H9 (cell line): ENCODE measurements around the gene PTPDC1. TPM values are rescaled to one million over a fixed set of nuclear protein-coding genes. Genes with fewer than 3 reads are reported as not detected.

Experiments
- DNase-seq: peaks from one replicate; pipeline ENCODE4 v3.0.0-alpha.2; 2017
- H2AFZ ChIP-seq: one replicate; pipeline ENCODE4 v1.6.1; 2013; ENCODE audit warnings: mild to moderate bottlenecking, low read length, control low read depth, moderate library complexity
- H2AK5ac ChIP-seq: 2 replicates; pipeline ENCODE4 v1.6.1; 2013; ENCODE audit warnings: low read length, control low read depth, mixed read lengths; ENCODE audit not compliant: insufficient read length
- H2BK120ac ChIP-seq: one replicate; pipeline ENCODE4 v1.6.1; 2013; ENCODE audit warnings: low read depth, mild to moderate bottlenecking, low read length, control low read depth, inconsistent platforms; ENCODE audit not compliant: poor library complexity, severe bottlenecking
- H2BK12ac ChIP-seq: 2 replicates; pipeline ENCODE4 v1.6.1; 2013; ENCODE audit warnings: low read length, control low read depth, mixed read lengths, low read depth; ENCODE audit not compliant: insufficient read length
- H2BK15ac ChIP-seq: 2 replicates; pipeline ENCODE4 v1.6.1; 2013; ENCODE audit warnings: low read depth, low read length, control low read depth
- H2BK20ac ChIP-seq: one replicate; pipeline ENCODE4 v1.6.1; 2013; ENCODE audit warnings: low read depth, mild to moderate bottlenecking, low read length, control low read depth, inconsistent platforms; ENCODE audit not compliant: poor library complexity, severe bottlenecking
- H2BK5ac ChIP-seq: 2 replicates; pipeline ENCODE4 v1.6.1; 2013; ENCODE audit warnings: low read length, control low read depth, mixed read lengths; ENCODE audit not compliant: insufficient read length
- H3K14ac ChIP-seq: 2 replicates; pipeline ENCODE4 v1.6.1; 2013; ENCODE audit warnings: low read length, control low read depth; ENCODE audit not compliant: insufficient read depth
- H3K18ac ChIP-seq: 2 replicates; pipeline ENCODE4 v1.6.1; 2013; ENCODE audit warnings: low read depth, mild to moderate bottlenecking, mixed read lengths, low read length, control low read depth; ENCODE audit not compliant: insufficient read length
- H3K23ac ChIP-seq: 2 replicates; pipeline ENCODE4 v1.6.1; 2013; ENCODE audit warnings: low read length, control low read depth, mixed read lengths, low read depth; ENCODE audit not compliant: insufficient read length
- H3K23me2 ChIP-seq: 2 replicates; pipeline ENCODE4 v1.6.1; 2013; ENCODE audit warnings: low read depth, mild to moderate bottlenecking, mixed read lengths, low read length, control low read depth; ENCODE audit not compliant: insufficient read length, poor library complexity, severe bottlenecking
- H3K27ac ChIP-seq: 2 replicates; pipeline ENCODE4 v1.5.1; 2013; ENCODE audit warnings: low read length, control low read depth, mixed read lengths, low read depth; ENCODE audit not compliant: insufficient read length
- H3K27me3 ChIP-seq: 2 replicates; pipeline ENCODE4 v1.6.1; 2013; ENCODE audit warnings: low read length, control low read depth, inconsistent platforms; ENCODE audit not compliant: insufficient read depth
- H3K4ac ChIP-seq: 2 replicates; pipeline ENCODE4 v1.6.1; 2013; ENCODE audit warnings: low read depth, mild to moderate bottlenecking, control low read depth, inconsistent platforms, low read length, moderate library complexity
- H3K4me1 ChIP-seq: 2 replicates; pipeline ENCODE4 v1.6.1; 2013; ENCODE audit warnings: low read length, control low read depth, inconsistent platforms; ENCODE audit not compliant: insufficient read depth
- H3K4me2 ChIP-seq: 2 replicates; pipeline ENCODE4 v1.6.1; 2013; ENCODE audit warnings: low read length, control low read depth, mixed read lengths; ENCODE audit not compliant: insufficient read length, insufficient read depth
- H3K56ac ChIP-seq: 2 replicates; pipeline ENCODE4 v1.6.1; 2013; ENCODE audit warnings: low read depth, mild to moderate bottlenecking, mixed read lengths, low read length, control low read depth; ENCODE audit not compliant: insufficient read length
- H3K79me1 ChIP-seq: 2 replicates; pipeline ENCODE4 v1.6.1; 2013; ENCODE audit warnings: low read depth, mild to moderate bottlenecking, moderate library complexity, low read length, control low read depth, inconsistent platforms; ENCODE audit not compliant: insufficient read depth, poor library complexity, severe bottlenecking
- H3K79me2 ChIP-seq: 2 replicates; pipeline ENCODE4 v1.6.1; 2013; ENCODE audit warnings: low read length, control low read depth, inconsistent platforms; ENCODE audit not compliant: insufficient read depth
- H3K9ac ChIP-seq: 2 replicates; pipeline ENCODE4 v1.6.1; 2013; ENCODE audit warnings: low read length, control low read depth, mixed read lengths; ENCODE audit not compliant: insufficient read length; ENCODE audit errors: extremely low read depth
- H3K9me3 ChIP-seq: one replicate; pipeline ENCODE4 v1.6.1; 2013; ENCODE audit warnings: low read depth, low read length, inconsistent platforms; ENCODE audit not compliant: control insufficient read depth
- H3T11ph ChIP-seq: one replicate; pipeline ENCODE4 v1.6.1; 2013; ENCODE audit warnings: mild to moderate bottlenecking, low read length, control low read depth, inconsistent platforms
- H4K20me1 ChIP-seq: one replicate; pipeline ENCODE4 v1.6.1; 2013; ENCODE audit not compliant: control insufficient read depth, insufficient read length, insufficient read depth
- H4K5ac ChIP-seq: 2 replicates; pipeline ENCODE4 v1.6.1; 2013; ENCODE audit warnings: low read depth, mild to moderate bottlenecking, mixed read lengths, low read length, control low read depth; ENCODE audit not compliant: insufficient read length
- H4K8ac ChIP-seq: replicated peaks from 2 replicates; pipeline ENCODE4 v1.6.1; 2013; ENCODE audit warnings: low read length, control low read depth, mixed read lengths, low read depth; ENCODE audit not compliant: insufficient read length
- H4K91ac ChIP-seq: 2 replicates; pipeline ENCODE4 v1.6.1; 2013; ENCODE audit warnings: low read depth, mild to moderate bottlenecking, moderate library complexity, mixed read lengths, low read length, control low read depth; ENCODE audit not compliant: insufficient read length
- H3K27ac Mint-ChIP-seq, 3 experiments: 2 replicates in 2 of 3; 3 replicates in 1 of 3; pipeline ENCODE4 v1.8.0; 2020 to 2021; ENCODE audit warnings: mixed read lengths in 3 of 3, mild to moderate bottlenecking in 1 of 3, moderate library complexity in 1 of 3
- H3K27me3 Mint-ChIP-seq: 2 replicates; pipeline ENCODE4 v1.8.0; 2021; ENCODE audit warnings: low read depth, mild to moderate bottlenecking, moderate library complexity, mixed read lengths
- H3K36me3 Mint-ChIP-seq, 3 experiments: 2 replicates in 2 of 3; 3 replicates in 1 of 3; pipeline ENCODE4 v1.8.0; 2020 to 2021; ENCODE audit warnings: low read depth in 3 of 3, mixed read lengths in 3 of 3; ENCODE audit not compliant: insufficient read depth in 1 of 3
- H3K4me1 Mint-ChIP-seq, 2 experiments: 2 replicates each; pipeline ENCODE4 v1.8.0; 2020; ENCODE audit warnings: mixed read lengths in 2 of 2
- H3K4me3 Mint-ChIP-seq, 2 experiments: 2 replicates in 1 of 2; 3 replicates in 1 of 2; pipeline ENCODE4 v1.8.0; 2020 to 2021; ENCODE audit warnings: mild to moderate bottlenecking in 2 of 2, mixed read lengths in 2 of 2, moderate library complexity in 1 of 2
- H3K9me3 Mint-ChIP-seq, 2 experiments: 2 replicates in 1 of 2; 3 replicates in 1 of 2; pipeline ENCODE4 v1.8.0; 2020; ENCODE audit warnings: mild to moderate bottlenecking in 2 of 2, mixed read lengths in 2 of 2, moderate library complexity in 1 of 2
- CTCF ChIP-seq: fragments of 200-600 bp; sonication (generic); conservative IDR thresholded peaks from 3 replicates; pipeline ENCODE4 v1.8.0; 2021; ENCODE audit warnings: antibody characterized with exemption, mild to moderate bottlenecking
- WGBS: extraction: QIAGEN DNeasy Blood & Tissue Kit; methylation state at CpG from one replicate; pipeline ENCODE4 v1.1.7; 2013; ENCODE audit warnings: missing lambda C conversion rate, low lambda C conversion rate, mixed read lengths; ENCODE audit not compliant: insufficient read length; ENCODE audit errors: extremely low coverage; 5-methylcytosine and 5-hydroxymethylcytosine counted together
- total RNA-seq: library from RNA; stranded (reverse); gene quantifications from 2 replicates; pipeline ENCODE4 v1.2.1, GENCODE V29; 2021

Gene PTPDC1
- total RNA-seq, 1 experiment from 2014 or later = 4.8 TPM

- Histone ChIP-seq H3K27me3 (no peaks in the 10 kb centered on the region), H2BK12ac (no peak overlapping the region), H3K56ac (no peak overlapping the region), H4K8ac (no peak overlapping the region), H3K23ac (no peak overlapping the region), H3K18ac (no peak overlapping the region), H2AK5ac (no peak overlapping the region), H3K4ac (no peak overlapping the region), H4K5ac (no peak overlapping the region), H2BK15ac (no peak overlapping the region), H2AFZ (no peak overlapping the region), H3T11ph (no peak overlapping the region), H4K20me1 (no peaks in the 10 kb centered on the region), H4K91ac (no peak overlapping the region), H3K79me2 (no peaks in the 10 kb centered on the region), H3K27ac (no peak overlapping the region), H3K9me3 (no peaks in the 10 kb centered on the region), H3K14ac (no peak overlapping the region), H3K9ac (no peak overlapping the region), H2BK5ac (no peak overlapping the region), H3K79me1 (no peaks in the 10 kb centered on the region), H2BK20ac (no peak overlapping the region), H3K4me1 (no peaks in the 10 kb centered on the region), H3K23me2 (no peaks in the 10 kb centered on the region), H2BK120ac (no peak overlapping the region), H3K4me2 (no peak overlapping the region)
- Mint-ChIP-seq H3K36me3 (peaks cover 0 to 2% (median 2%) of the 10 kb centered on the region in 3 experiments; a peak in 1 of 7 replicates), H3K4me1 (peaks cover 2 to 3% of the 10 kb centered on the region in 2 experiments; a peak in 1 of 4 replicates), H3K27ac (no peak overlapping the region), H3K4me3 (no peak overlapping the region), H3K27me3 (no peaks in the 10 kb centered on the region; the same call in none of the 2 replicates), H3K9me3 (peaks cover 0 to 7% of the 10 kb centered on the region in 2 experiments; a peak in 3 of 5 replicates)
- no peak for DNase-seq
- TF ChIP-seq CTCF = no peak
- no CpG with 5 or more reads among the region's 3 CpGs for WGBS
Observed at GRCh38 chr9:94135222-94135621, 51.0 kb downstream of the PTPDC1 start.
